Smooth muscle cell (in vitro differentiated cells): ENCODE results near the gene KIR3DL1. TPM values are rescaled to one million over a fixed set of nuclear protein-coding genes. Genes with fewer than 3 reads are reported as not detected.

ENCODE experiments used
- DNase-seq: peaks from one replicate; lab custom pipeline; 2025; ENCODE audit not compliant: unreplicated experiment; lab: John Stamatoyannopoulos, UW
- H2AFZ ChIP-seq: fragments of 200-600 bp; sonication (generic); 2 replicates; pipeline ENCODE4 v1.6.0; 2016; ENCODE audit warnings: antibody characterized with exemption, low read depth, mild to moderate bottlenecking
- H3F3A ChIP-seq: fragments of 200-600 bp; sonication (generic); 2 replicates; pipeline ENCODE4 v1.6.0; 2017; ENCODE audit warnings: antibody characterized with exemption, low read depth
- H3K27ac ChIP-seq: fragments of 200-600 bp; sonication (generic); 2 replicates; pipeline ENCODE4 v1.5.1; 2016; ENCODE audit warnings: low read depth, mild to moderate bottlenecking
- H3K27me3 ChIP-seq: fragments of 200-600 bp; sonication (generic); 2 replicates; pipeline ENCODE4 v1.6.1; 2016; ENCODE audit warnings: low read depth, mild to moderate bottlenecking
- H3K36me3 ChIP-seq: fragments of 200-600 bp; sonication (generic); 2 replicates; pipeline ENCODE4 v1.5.1; 2016; ENCODE audit warnings: low read depth
- H3K4me1 ChIP-seq: fragments of 200-600 bp; sonication (generic); 2 replicates; pipeline ENCODE4 v1.5.1; 2016; ENCODE audit warnings: low read depth
- H3K4me2 ChIP-seq: fragments of 200-600 bp; sonication (generic); 2 replicates; pipeline ENCODE4 v1.6.0; 2016; ENCODE audit warnings: mild to moderate bottlenecking
- H3K4me3 ChIP-seq: fragments of 200-600 bp; sonication (generic); 2 replicates; pipeline ENCODE4 v1.5.1; 2016; ENCODE audit warnings: mild to moderate bottlenecking
- H3K79me2 ChIP-seq: fragments of 200-600 bp; sonication (generic); 2 replicates; pipeline ENCODE4 v1.6.0; 2016; ENCODE audit warnings: low read depth, mild to moderate bottlenecking
- H3K9ac ChIP-seq: fragments of 200-600 bp; sonication (generic); 2 replicates; pipeline ENCODE4 v1.6.0; 2016; ENCODE audit warnings: low read depth
- H3K9me3 ChIP-seq: fragments of 200-600 bp; sonication (generic); replicated peaks from 2 replicates; pipeline ENCODE4 v1.5.1; 2016; ENCODE audit warnings: low read depth
- H4K20me1 ChIP-seq: fragments of 200-600 bp; sonication (generic); 2 replicates; pipeline ENCODE4 v1.6.0; 2016; ENCODE audit warnings: low read depth
- CTCF ChIP-seq: fragments of 200-600 bp; sonication (generic); IDR thresholded peaks from 2 replicates; pipeline ENCODE4 v1.5.1; 2017; ENCODE audit warnings: borderline replicate concordance, mild to moderate bottlenecking, antibody characterized with exemption; ENCODE audit not compliant: insufficient read depth, poor library complexity, severe bottlenecking
- WGBS: methylation state at CpG from one replicate; pipeline ENCODE4 v1.1.7; 2016; ENCODE audit warnings: low lambda C conversion rate; 5-methylcytosine and 5-hydroxymethylcytosine counted together
- polyA plus RNA-seq: library from polyadenylated mRNA; unstranded; fragments of >200 nt; fragmentation: Nextera tagmentation; extraction: Ambion mirVana; gene quantifications from 2 replicates; pipeline ENCODE4 v1.2.1, GENCODE V29; 2016
- total RNA-seq: library from RNA; depleted of rRNA; stranded (reverse); fragments of >200 nt; gene quantifications from 2 replicates; pipeline ENCODE4 v1.2.3, GENCODE V29; 2014

The KIR3DL1 gene
- total and polyA plus RNA-seq, 2 experiments from 2014 or later, result not detected

DNA sequence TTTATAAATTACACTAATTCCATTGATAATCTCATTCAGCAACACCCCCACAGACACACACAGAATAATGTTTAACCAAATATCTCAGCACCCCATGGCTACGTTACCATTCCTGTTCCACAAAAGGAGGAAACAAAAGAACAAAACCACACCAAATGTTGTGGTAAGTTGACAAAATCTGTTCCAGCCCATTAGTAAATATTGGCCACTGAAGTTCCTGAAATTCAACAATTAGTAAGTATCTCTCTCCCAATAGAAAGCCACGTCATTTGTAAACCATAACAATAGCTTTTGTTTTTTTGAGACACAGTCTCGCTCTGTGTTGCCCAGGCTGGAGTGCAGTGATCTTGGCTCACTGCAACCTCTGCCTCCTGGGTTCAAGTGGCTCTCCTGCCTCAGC, 55.4 kb downstream of the KIR3DL1 start:
- whole genome bisulfite sequencing, result 86% methylated on average over 3 of the region's 3 CpGs
- H2AFZ ChIP-seq, result no peak overlapping the region
- no peaks in the 10 kb centered on the region for H3K36me3 ChIP-seq
- no peak overlapping the region for H3K4me2 ChIP-seq
- no peaks in the 10 kb centered on the region for H3K4me1 ChIP-seq
- H3K9me3 ChIP-seq, result no peaks in the 10 kb centered on the region
- H3K27me3 ChIP-seq, result no peaks in the 10 kb centered on the region
- H4K20me1 ChIP-seq, result no peaks in the 10 kb centered on the region
- no peaks in the 10 kb centered on the region for H3K79me2 ChIP-seq
- no peak for TF ChIP-seq CTCF
- no peak for DNase-seq
- H3K9ac ChIP-seq, result no peak overlapping the region
- no peak overlapping the region for H3K27ac ChIP-seq
- no peak overlapping the region for H3K4me3 ChIP-seq
- H3F3A ChIP-seq, result no peaks in the 10 kb centered on the region

GRCh38 chr19:54873990-54874389, 57.7 kb downstream of the KIR3DL1 start, which contains the start of gene FCAR:
Gene FCAR, plus strand, starts transcription at chr19:54874235. Its CDS starts 55 bp downstream, at chr19:54874290.
- H3K4me3 ChIP-seq, result no peak within 1 kb of the TSS
- TF ChIP-seq CTCF, result no peak
- H2AFZ ChIP-seq, result no peak within 1 kb of the TSS
- H3K36me3 ChIP-seq, result no peaks in the 10 kb centered on the region
- no peaks in the 10 kb centered on the region for H3K27me3 ChIP-seq
- H3K27ac ChIP-seq, result no peak within 1 kb of the TSS
- no peaks in the 10 kb centered on the region for H3F3A ChIP-seq
- WGBS, result 81% methylated on average over 8 of the region's 8 CpGs
- no peaks in the 10 kb centered on the region for H3K4me1 ChIP-seq
- H3K9ac ChIP-seq, result no peak within 1 kb of the TSS
- H3K4me2 ChIP-seq, result no peak within 1 kb of the TSS
- H4K20me1 ChIP-seq, result no peaks in the 10 kb centered on the region
- no peaks in the 10 kb centered on the region for H3K79me2 ChIP-seq
- H3K9me3 ChIP-seq, result no peaks in the 10 kb centered on the region
- no peak for DNase-seq

- Histone ChIP-seq H3F3A (no peaks in the 10 kb centered on the region), H3K36me3 (no peaks in the 10 kb centered on the region), H3K79me2 (no peaks in the 10 kb centered on the region), H3K9me3 (no peaks in the 10 kb centered on the region), H3K27ac (no peak overlapping the region), H3K4me3 (no peak overlapping the region), H4K20me1 (no peaks in the 10 kb centered on the region), H3K4me2 (no peak overlapping the region), H3K27me3 (no peaks in the 10 kb centered on the region), H3K9ac (no peak overlapping the region), H3K4me1 (no peaks in the 10 kb centered on the region), H2AFZ (no peak overlapping the region)
- TF ChIP-seq CTCF, result no peak
- no peak for DNase-seq
- WGBS, result 81% methylated on average over 2 of the region's 2 CpGs
Measured at GRCh38 chr19:54875506-54875905, 59.2 kb downstream of the KIR3DL1 start.

GRCh38 chr19:54877471-54877870, 61.2 kb downstream of the KIR3DL1 start:
- no peak for TF ChIP-seq CTCF
- no peak overlapping the region for H3K27ac ChIP-seq

More at GRCh38 chr19:54877471-54877870, 61.2 kb downstream of the KIR3DL1 start:
- H3K9ac ChIP-seq, result no peak overlapping the region
- H3K79me2 ChIP-seq, result no peaks in the 10 kb centered on the region
- H2AFZ ChIP-seq, result no peak overlapping the region
- no peak overlapping the region for H3K4me3 ChIP-seq
- no peaks in the 10 kb centered on the region for H3F3A ChIP-seq
- H3K36me3 ChIP-seq, result no peaks in the 10 kb centered on the region
- H4K20me1 ChIP-seq, result no peaks in the 10 kb centered on the region
- H3K4me2 ChIP-seq, result no peak overlapping the region
- no peak for DNase-seq
- H3K27me3 ChIP-seq, result no peaks in the 10 kb centered on the region
- no peaks in the 10 kb centered on the region for H3K9me3 ChIP-seq
- 64% methylated on average over 3 of the region's 3 CpGs for whole genome bisulfite sequencing
- no peaks in the 10 kb centered on the region for H3K4me1 ChIP-seq
